Measurements from ENCODE around the gene DCK.
"Not testable (repeated sequence)": the region's sequence is repeated elsewhere in the genome, so short reads cannot be mapped to it uniquely, and the experiment has no call there.

DNA sequence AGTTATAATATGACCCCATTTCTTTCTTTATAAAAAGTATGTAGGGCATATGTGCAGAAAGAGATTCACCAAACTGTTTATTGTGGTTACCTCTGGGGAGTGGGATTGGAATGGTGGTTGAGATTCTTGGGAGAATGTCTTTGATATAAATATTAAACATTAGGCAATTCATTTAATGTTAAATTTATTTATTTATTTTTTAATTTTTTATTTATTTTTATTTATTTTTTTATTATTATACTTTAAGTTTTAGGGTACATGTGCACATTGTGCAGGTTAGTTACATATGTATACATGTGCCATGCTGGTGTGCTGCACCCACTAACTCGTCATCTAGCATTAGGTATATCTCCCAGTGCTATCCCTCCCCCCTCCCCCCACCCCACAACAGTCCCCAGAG is 60.2 kb downstream of the DCK start:
- TF ChIP-seq, protein P1, sequence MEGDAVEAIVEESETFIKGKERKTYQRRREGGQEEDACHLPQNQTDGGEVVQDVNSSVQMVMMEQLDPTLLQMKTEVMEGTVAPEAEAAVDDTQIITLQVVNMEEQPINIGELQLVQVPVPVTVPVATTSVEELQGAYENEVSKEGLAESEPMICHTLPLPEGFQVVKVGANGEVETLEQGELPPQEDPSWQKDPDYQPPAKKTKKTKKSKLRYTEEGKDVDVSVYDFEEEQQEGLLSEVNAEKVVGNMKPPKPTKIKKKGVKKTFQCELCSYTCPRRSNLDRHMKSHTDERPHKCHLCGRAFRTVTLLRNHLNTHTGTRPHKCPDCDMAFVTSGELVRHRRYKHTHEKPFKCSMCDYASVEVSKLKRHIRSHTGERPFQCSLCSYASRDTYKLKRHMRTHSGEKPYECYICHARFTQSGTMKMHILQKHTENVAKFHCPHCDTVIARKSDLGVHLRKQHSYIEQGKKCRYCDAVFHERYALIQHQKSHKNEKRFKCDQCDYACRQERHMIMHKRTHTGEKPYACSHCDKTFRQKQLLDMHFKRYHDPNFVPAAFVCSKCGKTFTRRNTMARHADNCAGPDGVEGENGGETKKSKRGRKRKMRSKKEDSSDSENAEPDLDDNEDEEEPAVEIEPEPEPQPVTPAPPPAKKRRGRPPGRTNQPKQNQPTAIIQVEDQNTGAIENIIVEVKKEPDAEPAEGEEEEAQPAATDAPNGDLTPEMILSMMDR (conservative IDR thresholded peaks at IDR 0.05; ENCODE audit: low read depth in 2 of 2), result not testable (repeated sequence)
- TF ChIP-seq POLR2AphosphoS5 (IDR thresholded peaks at IDR 0.05; ENCODE audit: low read depth); EZH2 (IDR thresholded peaks at IDR 0.05; ENCODE audit: low read depth, unreplicated experiment); NANOG (IDR thresholded peaks at IDR 0.05; ENCODE audit: borderline replicate concordance); EZH2phosphoT487 (IDR thresholded peaks at IDR 0.05; ENCODE audit: unreplicated experiment); JUNB (IDR thresholded peaks at IDR 0.05; ENCODE audit: unreplicated experiment); CREB1 (CRISPR knock-in tag; IDR thresholded peaks at IDR 0.05; ENCODE audit: low read depth); ZNF331 (CRISPR knock-in tag; IDR thresholded peaks at IDR 0.05; ENCODE audit: low read depth); STAT1 (IDR thresholded peaks at IDR 0.05; ENCODE audit: unreplicated experiment); ZNF114 (CRISPR knock-in tag; IDR thresholded peaks at IDR 0.05): not testable (repeated sequence)
- TF ChIP-seq, protein P2, sequence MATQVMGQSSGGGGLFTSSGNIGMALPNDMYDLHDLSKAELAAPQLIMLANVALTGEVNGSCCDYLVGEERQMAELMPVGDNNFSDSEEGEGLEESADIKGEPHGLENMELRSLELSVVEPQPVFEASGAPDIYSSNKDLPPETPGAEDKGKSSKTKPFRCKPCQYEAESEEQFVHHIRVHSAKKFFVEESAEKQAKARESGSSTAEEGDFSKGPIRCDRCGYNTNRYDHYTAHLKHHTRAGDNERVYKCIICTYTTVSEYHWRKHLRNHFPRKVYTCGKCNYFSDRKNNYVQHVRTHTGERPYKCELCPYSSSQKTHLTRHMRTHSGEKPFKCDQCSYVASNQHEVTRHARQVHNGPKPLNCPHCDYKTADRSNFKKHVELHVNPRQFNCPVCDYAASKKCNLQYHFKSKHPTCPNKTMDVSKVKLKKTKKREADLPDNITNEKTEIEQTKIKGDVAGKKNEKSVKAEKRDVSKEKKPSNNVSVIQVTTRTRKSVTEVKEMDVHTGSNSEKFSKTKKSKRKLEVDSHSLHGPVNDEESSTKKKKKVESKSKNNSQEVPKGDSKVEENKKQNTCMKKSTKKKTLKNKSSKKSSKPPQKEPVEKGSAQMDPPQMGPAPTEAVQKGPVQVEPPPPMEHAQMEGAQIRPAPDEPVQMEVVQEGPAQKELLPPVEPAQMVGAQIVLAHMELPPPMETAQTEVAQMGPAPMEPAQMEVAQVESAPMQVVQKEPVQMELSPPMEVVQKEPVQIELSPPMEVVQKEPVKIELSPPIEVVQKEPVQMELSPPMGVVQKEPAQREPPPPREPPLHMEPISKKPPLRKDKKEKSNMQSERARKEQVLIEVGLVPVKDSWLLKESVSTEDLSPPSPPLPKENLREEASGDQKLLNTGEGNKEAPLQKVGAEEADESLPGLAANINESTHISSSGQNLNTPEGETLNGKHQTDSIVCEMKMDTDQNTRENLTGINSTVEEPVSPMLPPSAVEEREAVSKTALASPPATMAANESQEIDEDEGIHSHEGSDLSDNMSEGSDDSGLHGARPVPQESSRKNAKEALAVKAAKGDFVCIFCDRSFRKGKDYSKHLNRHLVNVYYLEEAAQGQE (IDR thresholded peaks at IDR 0.05; ENCODE audit: unreplicated experiment), result not testable (repeated sequence)
- TF ChIP-seq, protein P3, sequence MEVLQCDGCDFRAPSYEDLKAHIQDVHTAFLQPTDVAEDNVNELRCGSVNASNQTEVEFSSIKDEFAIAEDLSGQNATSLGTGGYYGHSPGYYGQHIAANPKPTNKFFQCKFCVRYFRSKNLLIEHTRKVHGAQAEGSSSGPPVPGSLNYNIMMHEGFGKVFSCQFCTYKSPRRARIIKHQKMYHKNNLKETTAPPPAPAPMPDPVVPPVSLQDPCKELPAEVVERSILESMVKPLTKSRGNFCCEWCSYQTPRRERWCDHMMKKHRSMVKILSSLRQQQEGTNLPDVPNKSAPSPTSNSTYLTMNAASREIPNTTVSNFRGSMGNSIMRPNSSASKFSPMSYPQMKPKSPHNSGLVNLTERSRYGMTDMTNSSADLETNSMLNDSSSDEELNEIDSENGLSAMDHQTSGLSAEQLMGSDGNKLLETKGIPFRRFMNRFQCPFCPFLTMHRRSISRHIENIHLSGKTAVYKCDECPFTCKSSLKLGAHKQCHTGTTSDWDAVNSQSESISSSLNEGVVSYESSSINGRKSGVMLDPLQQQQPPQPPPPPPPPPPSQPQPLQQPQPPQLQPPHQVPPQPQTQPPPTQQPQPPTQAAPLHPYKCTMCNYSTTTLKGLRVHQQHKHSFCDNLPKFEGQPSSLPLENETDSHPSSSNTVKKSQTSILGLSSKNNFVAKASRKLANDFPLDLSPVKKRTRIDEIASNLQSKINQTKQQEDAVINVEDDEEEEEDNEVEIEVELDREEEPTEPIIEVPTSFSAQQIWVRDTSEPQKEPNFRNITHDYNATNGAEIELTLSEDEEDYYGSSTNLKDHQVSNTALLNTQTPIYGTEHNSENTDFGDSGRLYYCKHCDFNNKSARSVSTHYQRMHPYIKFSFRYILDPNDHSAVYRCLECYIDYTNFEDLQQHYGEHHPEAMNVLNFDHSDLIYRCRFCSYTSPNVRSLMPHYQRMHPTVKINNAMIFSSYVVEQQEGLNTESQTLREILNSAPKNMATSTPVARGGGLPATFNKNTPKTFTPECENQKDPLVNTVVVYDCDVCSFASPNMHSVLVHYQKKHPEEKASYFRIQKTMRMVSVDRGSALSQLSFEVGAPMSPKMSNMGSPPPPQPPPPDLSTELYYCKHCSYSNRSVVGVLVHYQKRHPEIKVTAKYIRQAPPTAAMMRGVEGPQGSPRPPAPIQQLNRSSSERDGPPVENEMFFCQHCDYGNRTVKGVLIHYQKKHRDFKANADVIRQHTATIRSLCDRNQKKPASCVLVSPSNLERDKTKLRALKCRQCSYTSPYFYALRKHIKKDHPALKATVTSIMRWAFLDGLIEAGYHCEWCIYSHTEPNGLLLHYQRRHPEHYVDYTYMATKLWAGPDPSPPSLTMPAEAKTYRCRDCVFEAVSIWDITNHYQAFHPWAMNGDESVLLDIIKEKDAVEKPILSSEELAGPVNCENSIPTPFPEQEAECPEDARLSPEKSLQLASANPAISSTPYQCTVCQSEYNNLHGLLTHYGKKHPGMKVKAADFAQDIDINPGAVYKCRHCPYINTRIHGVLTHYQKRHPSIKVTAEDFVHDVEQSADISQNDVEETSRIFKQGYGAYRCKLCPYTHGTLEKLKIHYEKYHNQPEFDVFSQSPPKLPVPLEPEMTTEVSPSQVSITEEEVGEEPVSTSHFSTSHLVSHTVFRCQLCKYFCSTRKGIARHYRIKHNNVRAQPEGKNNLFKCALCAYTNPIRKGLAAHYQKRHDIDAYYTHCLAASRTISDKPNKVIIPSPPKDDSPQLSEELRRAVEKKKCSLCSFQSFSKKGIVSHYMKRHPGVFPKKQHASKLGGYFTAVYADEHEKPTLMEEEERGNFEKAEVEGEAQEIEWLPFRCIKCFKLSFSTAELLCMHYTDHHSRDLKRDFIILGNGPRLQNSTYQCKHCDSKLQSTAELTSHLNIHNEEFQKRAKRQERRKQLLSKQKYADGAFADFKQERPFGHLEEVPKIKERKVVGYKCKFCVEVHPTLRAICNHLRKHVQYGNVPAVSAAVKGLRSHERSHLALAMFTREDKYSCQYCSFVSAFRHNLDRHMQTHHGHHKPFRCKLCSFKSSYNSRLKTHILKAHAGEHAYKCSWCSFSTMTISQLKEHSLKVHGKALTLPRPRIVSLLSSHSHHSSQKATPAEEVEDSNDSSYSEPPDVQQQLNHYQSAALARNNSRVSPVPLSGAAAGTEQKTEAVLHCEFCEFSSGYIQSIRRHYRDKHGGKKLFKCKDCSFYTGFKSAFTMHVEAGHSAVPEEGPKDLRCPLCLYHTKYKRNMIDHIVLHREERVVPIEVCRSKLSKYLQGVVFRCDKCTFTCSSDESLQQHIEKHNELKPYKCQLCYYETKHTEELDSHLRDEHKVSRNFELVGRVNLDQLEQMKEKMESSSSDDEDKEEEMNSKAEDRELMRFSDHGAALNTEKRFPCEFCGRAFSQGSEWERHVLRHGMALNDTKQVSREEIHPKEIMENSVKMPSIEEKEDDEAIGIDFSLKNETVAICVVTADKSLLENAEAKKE (CRISPR knock-in tag; IDR thresholded peaks at IDR 0.05), result not testable (repeated sequence)
- TF ChIP-seq, protein P4, sequence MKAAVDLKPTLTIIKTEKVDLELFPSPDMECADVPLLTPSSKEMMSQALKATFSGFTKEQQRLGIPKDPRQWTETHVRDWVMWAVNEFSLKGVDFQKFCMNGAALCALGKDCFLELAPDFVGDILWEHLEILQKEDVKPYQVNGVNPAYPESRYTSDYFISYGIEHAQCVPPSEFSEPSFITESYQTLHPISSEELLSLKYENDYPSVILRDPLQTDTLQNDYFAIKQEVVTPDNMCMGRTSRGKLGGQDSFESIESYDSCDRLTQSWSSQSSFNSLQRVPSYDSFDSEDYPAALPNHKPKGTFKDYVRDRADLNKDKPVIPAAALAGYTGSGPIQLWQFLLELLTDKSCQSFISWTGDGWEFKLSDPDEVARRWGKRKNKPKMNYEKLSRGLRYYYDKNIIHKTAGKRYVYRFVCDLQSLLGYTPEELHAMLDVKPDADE (IDR thresholded peaks at IDR 0.05), result not testable (repeated sequence)
